OCI-LY7 (cell line): Measurements from ENCODE around the gene MT1E. TPM values are rescaled to one million over a fixed set of nuclear protein-coding genes. Genes with fewer than 3 reads are reported as not detected.

Source experiments
- BruUV-seq: library from RNA; stranded (reverse); fragments of 400-500 nt; replicated peaks from 2 replicates; lab custom pipeline; 2021; lab: Mats Ljungman, UMichigan
- CTCF ChIA-PET: fragments of 300-600 bp; sonication (Branson Sonifier 250); formaldehyde crosslinking; loops from one replicate; lab custom pipeline; 2022; ENCODE audit warnings: antibody characterized with exemption; ENCODE audit not compliant: unreplicated experiment; lab: Charles Lee
- POLR2A ChIA-PET: fragments of 300-600 bp; sonication (Branson Sonifier 250); formaldehyde crosslinking; loops from one replicate; lab custom pipeline; 2022; ENCODE audit warnings: antibody characterized with exemption; lab: Charles Lee
- DNase-seq: peaks from one replicate; pipeline ENCODE4 v3.0.0-alpha.2; 2015; ENCODE audit warnings: low spot score
- H2AFZ ChIP-seq: fragments of 200-600 bp; sonication (generic), shearing (Covaris generic); 2 replicates; pipeline ENCODE4 v1.6.1; 2014; ENCODE audit warnings: mild to moderate bottlenecking, antibody characterized with exemption, low read length, moderate library complexity
- H3K27ac ChIP-seq: fragments of 200-600 bp; sonication (generic); 2 replicates; pipeline ENCODE4 v1.5.1; 2014; ENCODE audit warnings: mixed run types, low read depth, mild to moderate bottlenecking, moderate library complexity, low read length, inconsistent platforms; ENCODE audit not compliant: poor library complexity, severe bottlenecking
- H3K36me3 ChIP-seq: fragments of 200-600 bp; sonication (generic); 2 replicates; pipeline ENCODE4 v1.6.1; 2014; ENCODE audit warnings: mild to moderate bottlenecking, antibody characterized with exemption, low read length, moderate library complexity, mixed read lengths; ENCODE audit not compliant: insufficient read depth
- H3K4me1 ChIP-seq: fragments of 200-600 bp; sonication (generic); 2 replicates; pipeline ENCODE4 v1.5.1; 2014; ENCODE audit warnings: mild to moderate bottlenecking, low read length; ENCODE audit not compliant: insufficient read depth, poor library complexity, severe bottlenecking
- H3K4me2 ChIP-seq: fragments of 200-600 bp; sonication (generic); 2 replicates; pipeline ENCODE4 v1.6.1; 2014; ENCODE audit warnings: mild to moderate bottlenecking, low read length
- H3K4me3 ChIP-seq: fragments of 200-600 bp; sonication (generic); 2 replicates; pipeline ENCODE4 v1.5.1; 2014; ENCODE audit warnings: mild to moderate bottlenecking, low read depth, low read length; ENCODE audit not compliant: poor library complexity, severe bottlenecking
- H3K79me2 ChIP-seq: fragments of 200-600 bp; sonication (generic); 2 replicates; pipeline ENCODE4 v1.6.1; 2016; ENCODE audit warnings: low read depth, mild to moderate bottlenecking, low read length, moderate library complexity, mixed read lengths; ENCODE audit not compliant: insufficient read depth
- H3K9me2 ChIP-seq: fragments of 200-600 bp; sonication (generic); 2 replicates; pipeline ENCODE4 v1.6.1; 2016; ENCODE audit warnings: mild to moderate bottlenecking, low read length, mixed read lengths; ENCODE audit not compliant: insufficient read depth
- H3K9me3 ChIP-seq: fragments of 200-600 bp; sonication (generic); 2 replicates; pipeline ENCODE4 v1.6.1; 2014; ENCODE audit warnings: mild to moderate bottlenecking, mixed run types, low read length, mixed read lengths
- H4K20me1 ChIP-seq: fragments of 200-600 bp; sonication (generic); 2 replicates; pipeline ENCODE4 v1.6.1; 2014; ENCODE audit warnings: mild to moderate bottlenecking, antibody characterized with exemption, low read length, moderate library complexity, mixed read lengths; ENCODE audit not compliant: insufficient read depth
- EZH2phosphoT487 ChIP-seq: fragments of 200-600 bp; sonication (generic); IDR thresholded peaks from 2 replicates; pipeline ENCODE4 v1.6.1; 2018; ENCODE audit warnings: low read depth, borderline replicate concordance, mild to moderate bottlenecking, mixed run types, antibody characterized with exemption, low read length, moderate library complexity, mixed read lengths
- intact Hi-C: fragments of 100-400 bp; cut with micrococcal nuclease; formaldehyde crosslinking; loops from one replicate; pipeline ENCODE4 v1.10.0; 2022; ENCODE audit not compliant: unreplicated experiment
- total RNA-seq, 2 experiments: library from RNA; depleted of rRNA in 1 of 2; stranded (reverse); fragments of >200 nt in 1 of 2; shearing (Covaris generic) in 1 of 2; gene quantifications; 2 replicates each; pipeline ENCODE4 v1.2.3, GENCODE V29; 2014 to 2022
- TF ChIP-seq, protein P1 (sequence below): fragments of 200-600 bp; sonication (generic); conservative IDR thresholded peaks from 2 replicates; pipeline ENCODE4 v1.5.1; 2014; ENCODE audit warnings: mild to moderate bottlenecking, antibody characterized with exemption, low read length, moderate library complexity, mixed read lengths

Gene MT1E
- total RNA-seq, 2 experiments from 2014 or later: not detected

DNA sequence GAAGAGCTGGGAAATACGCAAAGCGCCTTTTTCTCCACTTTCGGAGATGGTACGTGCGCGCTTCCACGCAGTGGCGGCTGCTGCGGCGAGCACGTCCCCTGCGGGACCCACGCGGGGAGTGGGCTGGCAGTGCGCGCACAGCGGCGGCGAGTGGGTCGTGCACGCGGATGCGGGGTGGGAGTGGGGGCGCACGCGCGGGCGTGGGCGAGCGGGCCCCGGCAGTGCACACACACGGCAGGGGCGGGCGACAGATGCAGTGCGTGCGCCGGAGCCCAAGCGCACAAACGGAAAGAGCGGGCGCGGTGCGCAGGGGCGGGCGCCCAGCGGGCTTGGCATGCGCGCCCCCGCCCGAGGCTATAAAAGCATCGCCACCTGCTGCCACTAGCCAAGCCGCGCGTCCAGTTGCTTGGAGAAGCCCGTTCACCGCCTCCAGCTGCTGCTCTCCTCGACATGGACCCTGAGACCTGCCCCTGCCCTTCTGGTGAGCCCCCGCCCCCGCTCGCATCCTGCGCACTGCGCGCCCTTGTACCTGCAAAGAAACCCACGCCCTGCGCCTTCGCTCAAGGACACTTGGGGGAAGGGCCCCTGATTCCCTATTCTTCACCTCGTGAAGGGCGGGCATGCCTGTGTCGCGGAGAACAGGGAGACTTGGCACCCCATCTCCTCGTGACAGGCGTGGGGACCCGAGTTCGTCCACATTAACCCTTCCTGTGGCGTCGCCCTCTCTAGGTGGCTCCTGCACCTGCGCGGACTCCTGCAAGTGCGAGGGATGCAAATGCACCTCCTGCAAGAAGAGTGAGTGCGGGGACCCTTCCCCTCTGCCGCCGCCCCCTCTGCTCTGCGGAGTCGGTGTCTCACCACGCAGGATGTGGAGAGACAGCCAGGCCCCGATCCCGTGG, 36.2 kb upstream of the MT1E start, which contains the start of gene MT3:
TSS of gene MT3 (plus strand) at position 388 of the 899 bp plus-strand sequence. CDS start at position 451, 63 bp downstream.
- Histone ChIP-seq H3K4me2 (no peak within 1 kb of the TSS), H3K4me1 (peaks cover 11% of the 10 kb centered on the region), H3K9me3 (no peaks in the 10 kb centered on the region), H3K27ac (no peak within 1 kb of the TSS), H3K9me2 (no peaks in the 10 kb centered on the region), H2AFZ (no peak within 1 kb of the TSS), H3K4me3 (no peak within 1 kb of the TSS), H3K79me2 (no peaks in the 10 kb centered on the region), H4K20me1 (no peaks in the 10 kb centered on the region), H3K36me3 (no peaks in the 10 kb centered on the region)
- ChIA-PET CTCF (no interaction called here), POLR2A (no interaction called here)
- intact Hi-C loops: no loop called here
- no TSS peak for BruUV-seq
- TF ChIP-seq, protein P1, sequence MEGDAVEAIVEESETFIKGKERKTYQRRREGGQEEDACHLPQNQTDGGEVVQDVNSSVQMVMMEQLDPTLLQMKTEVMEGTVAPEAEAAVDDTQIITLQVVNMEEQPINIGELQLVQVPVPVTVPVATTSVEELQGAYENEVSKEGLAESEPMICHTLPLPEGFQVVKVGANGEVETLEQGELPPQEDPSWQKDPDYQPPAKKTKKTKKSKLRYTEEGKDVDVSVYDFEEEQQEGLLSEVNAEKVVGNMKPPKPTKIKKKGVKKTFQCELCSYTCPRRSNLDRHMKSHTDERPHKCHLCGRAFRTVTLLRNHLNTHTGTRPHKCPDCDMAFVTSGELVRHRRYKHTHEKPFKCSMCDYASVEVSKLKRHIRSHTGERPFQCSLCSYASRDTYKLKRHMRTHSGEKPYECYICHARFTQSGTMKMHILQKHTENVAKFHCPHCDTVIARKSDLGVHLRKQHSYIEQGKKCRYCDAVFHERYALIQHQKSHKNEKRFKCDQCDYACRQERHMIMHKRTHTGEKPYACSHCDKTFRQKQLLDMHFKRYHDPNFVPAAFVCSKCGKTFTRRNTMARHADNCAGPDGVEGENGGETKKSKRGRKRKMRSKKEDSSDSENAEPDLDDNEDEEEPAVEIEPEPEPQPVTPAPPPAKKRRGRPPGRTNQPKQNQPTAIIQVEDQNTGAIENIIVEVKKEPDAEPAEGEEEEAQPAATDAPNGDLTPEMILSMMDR: no peak
- TF ChIP-seq EZH2phosphoT487: no peak
- DNase-seq: no peak

DNA sequence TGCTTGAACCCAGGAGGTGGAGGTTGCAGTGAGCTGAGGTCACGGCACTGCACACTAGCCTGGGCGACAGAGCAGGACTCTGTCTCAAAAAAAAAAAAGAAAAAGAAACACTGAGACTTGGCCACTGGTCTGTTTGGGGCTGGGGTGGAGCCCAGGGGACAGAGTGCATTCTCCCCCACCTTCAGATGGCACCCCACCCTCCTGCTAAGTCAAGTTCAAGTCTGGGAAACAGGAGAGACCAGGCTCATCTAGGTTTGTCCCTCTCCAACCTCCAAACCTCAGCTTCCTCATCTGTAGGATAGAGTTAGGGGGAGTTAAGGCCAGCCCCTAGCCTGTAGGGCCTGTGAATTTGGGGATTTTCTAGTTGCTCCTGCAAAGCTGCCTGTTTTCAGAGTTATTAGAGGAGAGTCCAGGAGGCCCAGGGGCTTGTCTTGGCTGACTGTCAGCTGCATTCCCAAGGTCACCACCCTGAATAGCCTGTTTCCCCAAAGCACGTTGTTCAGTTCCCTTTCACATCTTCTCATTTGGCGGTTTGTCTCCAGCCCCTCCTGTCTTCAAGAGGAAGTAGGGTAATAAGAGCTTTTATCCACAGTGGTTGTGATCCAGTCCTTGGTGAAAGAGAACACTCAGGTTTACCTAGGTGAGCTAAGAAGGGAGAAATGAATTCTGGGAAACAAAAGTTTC, 34.1 kb upstream of the MT1E start:
- Histone ChIP-seq H3K9me2 (no peaks in the 10 kb centered on the region), H3K79me2 (no peaks in the 10 kb centered on the region), H3K36me3 (no peaks in the 10 kb centered on the region), H3K4me2 (no peak overlapping the region), H3K9me3 (no peaks in the 10 kb centered on the region), H3K4me1 (peaks cover 14% of the 10 kb centered on the region), H2AFZ (peak overlapping the region; percentile 36; the same call in 1 of the 2 replicates), H3K4me3 (no peak overlapping the region), H3K27ac (no peak overlapping the region), H4K20me1 (no peaks in the 10 kb centered on the region)
- TF ChIP-seq EZH2phosphoT487: no peak
- TF ChIP-seq, protein P1: no peak
- ChIA-PET POLR2A (interaction anchor here (0.6 to 1.2 kb wide), 7 partner anchors 9 to 613 kb away, joined by 3 to 12 read pairs (median 4); no protein-coding TSS in a partner anchor), CTCF (no interaction called here)
- intact Hi-C loops: no loop called here
- no peak for DNase-seq
- no TSS peak for BruUV-seq
